Fibroblast of lung (primary cell): ENCODE measurements around the gene AP1S1. TPM values are rescaled to one million over a fixed set of nuclear protein-coding genes. Genes with fewer than 3 reads are reported as not detected.

Experiments
- DNase-seq, 2 donors: peaks; one replicate each; pipeline versions ENCODE4 v3.0.0 to v3.0.0-alpha.2; 2010; ENCODE audit warnings: low read depth in 2 of 2
- H2AFZ ChIP-seq: 2 replicates; pipeline ENCODE4 v1.5.1; 2012; ENCODE audit warnings: low read length, control low read depth, inconsistent platforms
- H3K27ac ChIP-seq: 2 replicates; pipeline ENCODE4 v1.5.1; 2011; ENCODE audit warnings: low read length, control low read depth; ENCODE audit not compliant: insufficient read depth
- H3K27me3 ChIP-seq: 2 replicates; pipeline ENCODE4 v1.5.1; 2011; ENCODE audit warnings: mild to moderate bottlenecking, low read length; ENCODE audit not compliant: control insufficient read depth, insufficient read depth
- H3K36me3 ChIP-seq: 2 replicates; pipeline ENCODE4 v1.5.1; 2011; ENCODE audit warnings: low read length; ENCODE audit not compliant: control insufficient read depth, insufficient read depth
- H3K4me1 ChIP-seq: 2 replicates; pipeline ENCODE4 v1.5.1; 2011; ENCODE audit warnings: low read length; ENCODE audit not compliant: control insufficient read depth, insufficient read depth; ENCODE audit errors: extremely low read depth
- H3K4me2 ChIP-seq: 2 replicates; pipeline ENCODE4 v1.5.1; 2011; ENCODE audit warnings: low read length, control low read depth; ENCODE audit not compliant: insufficient read depth; ENCODE audit errors: extremely low read depth
- H3K4me3 ChIP-seq, 4 experiments: fragments of 200-600 bp in 1 of 4; sonication (generic) in 1 of 4; replicated peaks in 1 of 4; 2 replicates each; pipeline ENCODE4 v1.5.1; 2011 to 2016; ENCODE audit warnings: low read length in 4 of 4, low read depth in 3 of 4, mild to moderate bottlenecking in 3 of 4, control low read depth in 2 of 4, inconsistent platforms in 1 of 4, mixed read lengths in 1 of 4; ENCODE audit not compliant: insufficient read depth in 1 of 4; ENCODE audit errors: control extremely low read depth in 1 of 4
- H3K79me2 ChIP-seq: 2 replicates; pipeline ENCODE4 v1.5.1; 2012; ENCODE audit warnings: mild to moderate bottlenecking, low read length, inconsistent platforms; ENCODE audit not compliant: control insufficient read depth, insufficient read depth
- H3K9ac ChIP-seq: 2 replicates; pipeline ENCODE4 v1.5.1; 2011; ENCODE audit warnings: mild to moderate bottlenecking, low read length, control low read depth; ENCODE audit not compliant: insufficient read depth
- H3K9me3 ChIP-seq: 2 replicates; pipeline ENCODE4 v1.5.1; 2012; ENCODE audit warnings: low read depth, low read length; ENCODE audit not compliant: control insufficient read depth, insufficient read depth
- H4K20me1 ChIP-seq: 2 replicates; pipeline ENCODE4 v1.5.1; 2011; ENCODE audit warnings: low read length; ENCODE audit not compliant: control insufficient read depth, insufficient read depth; ENCODE audit errors: extremely low read depth
- CTCF ChIP-seq, 2 donors: IDR thresholded peaks in 1 of 2; conservative IDR thresholded peaks in 1 of 2; 1 replicate in 1 of 2; 2 replicates in 1 of 2; pipeline ENCODE4 v1.5.1; 2011 to 2012; ENCODE audit warnings: low read length in 2 of 2, control low read depth in 1 of 2, inconsistent platforms in 1 of 2, low read depth in 1 of 2, mild to moderate bottlenecking in 1 of 2
- EZH2 ChIP-seq: IDR thresholded peaks from 2 replicates; pipeline ENCODE4 v1.5.1; 2012; ENCODE audit warnings: low read length, control low read depth, mild to moderate bottlenecking; ENCODE audit errors: missing control alignments
- polyA plus RNA-seq, 2 donors: library from polyadenylated mRNA; depleted of rRNA in 1 of 2; stranded (reverse) in 1 of 2; unstranded in 1 of 2; fragments of >200 nt; gene quantifications; 2 replicates each; pipeline ENCODE4 v1.2.1, GENCODE V29; 2011 to 2012; ENCODE audit warnings: missing spikeins in 1 of 2
- total RNA-seq: library from RNA; depleted of rRNA; stranded (reverse); fragments of >200 nt; gene quantifications from 2 replicates; pipeline ENCODE4 v1.2.1, GENCODE V29; 2014

The AP1S1 gene
- total and polyA plus RNA-seq, 2 donors (not counting 1 experiment from before 2014, with no cell fraction given) = 128 to 139 TPM

- no peak overlapping the region for H3K9ac ChIP-seq
- H2AFZ ChIP-seq = no peak overlapping the region
- H3K4me1 ChIP-seq = peaks cover 3% of the 10 kb centered on the region
- H3K4me2 ChIP-seq = no peak overlapping the region
- no peak overlapping the region for H3K27ac ChIP-seq
- H3K27me3 ChIP-seq = no peaks in the 10 kb centered on the region
- no peaks in the 10 kb centered on the region for H3K9me3 ChIP-seq
- H4K20me1 ChIP-seq = no peaks in the 10 kb centered on the region
- no peak overlapping the region for H3K4me3 ChIP-seq
- H3K36me3 ChIP-seq = peaks cover 24% of the 10 kb centered on the region
- DNase-seq = no peak
- TF ChIP-seq EZH2 (no peak), CTCF (conservative IDR thresholded peaks at IDR 0.05 in 1 of 2, IDR thresholded peaks at IDR 0.05 in 1 of 2; ENCODE audit: low read depth in 1 of 2, low read length in 2 of 2) (no peak)
- no peaks in the 10 kb centered on the region for H3K79me2 ChIP-seq
These were observed 55.9 kb downstream of the AP1S1 start for GRCh38 chr7:101210143-101210542.

Other genes starting within 250 kb of the AP1S1 start
- gene MUC3A, start 204.9 kb upstream of the AP1S1 start, total RNA-seq = not detected in 2 replicates
- 0.02 TPM in 1 of 2 replicates, not detected in the other for gene MUC3A, start 204.9 kb upstream of the AP1S1 start, polyA plus RNA-seq
- 0.50 and 0.51 TPM in 2 replicates for gene MUC12, start 184.9 kb upstream of the AP1S1 start, total RNA-seq
- 0.95 and 1.6 TPM in 2 replicates for gene MUC12, start 184.9 kb upstream of the AP1S1 start, polyA plus RNA-seq
- not detected in 2 replicates for gene MUC17, start 134.4 kb upstream of the AP1S1 start, total RNA-seq
- gene MUC17, start 134.4 kb upstream of the AP1S1 start, polyA plus RNA-seq = not detected in 2 replicates
- 21.8 and 27.6 TPM in 2 replicates for gene TRIM56, start 69.0 kb upstream of the AP1S1 start, total RNA-seq
- gene TRIM56, start 69.0 kb upstream of the AP1S1 start, polyA plus RNA-seq = 4.7 and 6.0 TPM in 2 replicates
- 41.3 and 167 TPM in 2 replicates for gene SERPINE1, start 27.4 kb upstream of the AP1S1 start, total RNA-seq
- gene SERPINE1, start 27.4 kb upstream of the AP1S1 start, polyA plus RNA-seq = 679 and 1,153 TPM in 2 replicates
- 0.26 and 0.66 TPM in 2 replicates for gene VGF, start 11.1 kb downstream of the AP1S1 start, total RNA-seq
- 0.14 TPM in 1 of 2 replicates, not detected in the other for gene VGF, start 11.1 kb downstream of the AP1S1 start, polyA plus RNA-seq
- gene NAT16, start 25.8 kb downstream of the AP1S1 start, total RNA-seq = not detected in 2 replicates
- not detected in 2 replicates for gene NAT16, start 25.8 kb downstream of the AP1S1 start, polyA plus RNA-seq
- gene MOGAT3, start 46.6 kb downstream of the AP1S1 start, total RNA-seq = not detected in 2 replicates
- not detected in 2 replicates for gene MOGAT3, start 46.6 kb downstream of the AP1S1 start, polyA plus RNA-seq
- 52.4 and 89.0 TPM in 2 replicates for gene PLOD3, start 63.1 kb downstream of the AP1S1 start, total RNA-seq
- gene PLOD3, start 63.1 kb downstream of the AP1S1 start, polyA plus RNA-seq = 86.0 and 106 TPM in 2 replicates
- 62.1 and 62.9 TPM in 2 replicates for gene ZNHIT1, start 63.7 kb downstream of the AP1S1 start, total RNA-seq
- gene ZNHIT1, start 63.7 kb downstream of the AP1S1 start, polyA plus RNA-seq = 33.9 and 36.6 TPM in 2 replicates
- gene CLDN15, start 83.3 kb downstream of the AP1S1 start, total RNA-seq = 2.6 and 3.1 TPM in 2 replicates
- gene CLDN15, start 83.3 kb downstream of the AP1S1 start, polyA plus RNA-seq = 1.6 and 1.8 TPM in 2 replicates
- 148 and 169 TPM in 2 replicates for gene FIS1, start 90.6 kb downstream of the AP1S1 start, total RNA-seq
- 297 and 347 TPM in 2 replicates for gene FIS1, start 90.6 kb downstream of the AP1S1 start, polyA plus RNA-seq
- gene IFT22, start 167.3 kb downstream of the AP1S1 start, total RNA-seq = 19.8 and 22.9 TPM in 2 replicates
- gene IFT22, start 167.3 kb downstream of the AP1S1 start, polyA plus RNA-seq = 34.2 and 35.2 TPM in 2 replicates
- not detected in 2 replicates for gene COL26A1, start 208.4 kb downstream of the AP1S1 start, total RNA-seq
- gene COL26A1, start 208.4 kb downstream of the AP1S1 start, polyA plus RNA-seq = 0.06 TPM in 1 of 2 replicates, not detected in the other